Neural progenitor cell (in vitro differentiated cells): ENCODE measurements around the gene RASEF.

ENCODE experiments used
- CTCF ChIP-seq: fragments of 200-600 bp; sonication (generic); IDR thresholded peaks from 2 replicates; pipeline ENCODE4 v1.5.1; 2017; ENCODE audit warnings: antibody characterized with exemption, mild to moderate bottlenecking
- EZH2 ChIP-seq: fragments of 200-600 bp; sonication (generic); IDR thresholded peaks from 2 replicates; pipeline ENCODE4 v1.6.1; 2017; ENCODE audit warnings: antibody characterized with exemption, mild to moderate bottlenecking, moderate library complexity

DNA sequence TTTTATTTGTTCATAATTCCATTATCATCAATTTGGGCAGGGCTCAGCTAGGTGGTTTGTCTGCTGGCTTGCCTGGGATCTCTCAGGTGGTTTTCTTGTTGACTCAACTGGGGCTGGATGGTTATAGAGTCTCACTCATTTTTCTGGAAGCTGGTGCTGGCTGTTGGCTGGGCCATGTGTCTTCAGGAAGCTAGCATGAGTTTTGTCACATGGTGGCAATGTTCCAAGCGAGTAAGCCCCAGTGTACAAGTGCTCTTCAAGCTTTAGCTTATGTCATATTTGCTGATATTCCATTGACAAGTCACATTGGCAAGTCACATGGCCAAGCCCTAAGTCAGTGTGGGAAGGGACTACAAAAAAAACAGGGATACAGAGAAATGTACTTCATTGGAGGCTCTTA is 2.3 kb upstream of the RASEF start:
- TF ChIP-seq CTCF (no peak), EZH2 (no peak)
